K562 (cell line): ENCODE data around the gene FCGBP. TPM values are rescaled to one million over a fixed set of nuclear protein-coding genes. Genes with fewer than 3 reads are reported as not detected.

ENCODE experiments used
- ATAC-seq: fragments of 200-7000 bp; cut with Tn5 transposase; 3 replicates; pipeline ENCODE4 v1.9.1; 2020; ENCODE audit warnings: moderate library complexity
- BruUV-seq: library from RNA; stranded (reverse); fragments of 400-500 nt; replicated peaks from 2 replicates; lab custom pipeline; 2021; lab: Mats Ljungman, UMichigan
- CTCF ChIA-PET: fragments of 300-600 bp; formaldehyde crosslinking; extraction: SDS; loops from one replicate; lab custom pipeline; 2021; ENCODE audit warnings: low intra/inter-chr PET ratio; lab: Yijun Ruan, JAX
- POLR2A ChIA-PET: fragments of 300-600, 350-650 bp; sonication (Branson Sonifier 250); formaldehyde crosslinking; extraction: SDS; loops from one replicate; lab custom pipeline; 2021; ENCODE audit warnings: antibody characterized with exemption, inconsistent platforms; lab: Yijun Ruan, JAX
- DNase-seq, 4 experiments: peaks; one replicate each; pipeline versions ENCODE4 v3.0.0 to v3.0.0-alpha.2; 2011 to 2018; ENCODE audit warnings: low spot score in 3 of 4, mixed read lengths in 3 of 4; ENCODE audit errors: extremely low read depth in 1 of 4
- FAIRE-seq: peaks from 2 replicates; lab custom pipeline; 2011; peaks lifted over from hg19 to GRCh38; lab: Jason Lieb, UNC
- H2AFZ ChIP-seq: 2 replicates; pipeline ENCODE4 v1.6.0; 2011; ENCODE audit warnings: low read depth, low read length, control low read depth, inconsistent platforms
- H3K27ac ChIP-seq: fragments of 200-600 bp; 3 replicates; pipeline ENCODE4 v1.8.0; 2011; ENCODE audit warnings: low read depth, mild to moderate bottlenecking, control low read depth, inconsistent platforms, low read length, moderate library complexity, mixed read lengths; ENCODE audit errors: extremely low read depth
- H3K27me3 ChIP-seq, 2 experiments: fragments of 300-600 bp in 1 of 2; 2 replicates in 1 of 2; 3 replicates in 1 of 2; pipeline versions ENCODE4 v1.6.0 to v1.8.0; 2011; ENCODE audit warnings: inconsistent platforms in 2 of 2, low read length in 2 of 2, mild to moderate bottlenecking in 1 of 2, mixed read lengths in 1 of 2, moderate library complexity in 1 of 2; ENCODE audit not compliant: control insufficient read depth in 2 of 2, insufficient read depth in 2 of 2
- H3K36me3 ChIP-seq: fragments of 300-600 bp; 3 replicates; pipeline ENCODE4 v1.8.0; 2011; ENCODE audit warnings: mild to moderate bottlenecking, low read length, inconsistent platforms; ENCODE audit not compliant: control insufficient read depth, insufficient read depth
- H3K4me1 ChIP-seq, 2 experiments: fragments of 200-600 bp in 1 of 2; replicated peaks in 1 of 2; 2 replicates in 1 of 2; 3 replicates in 1 of 2; pipeline versions ENCODE4 v1.5.1 to v1.8.0; 2011; ENCODE audit warnings: inconsistent platforms in 2 of 2, low read length in 2 of 2, mild to moderate bottlenecking in 1 of 2, mixed read lengths in 1 of 2, moderate library complexity in 1 of 2; ENCODE audit not compliant: control insufficient read depth in 2 of 2, insufficient read depth in 2 of 2
- H3K4me2 ChIP-seq: 2 replicates; pipeline ENCODE4 v1.6.1; 2011; ENCODE audit warnings: low read length, control low read depth, inconsistent platforms, mixed read lengths; ENCODE audit not compliant: insufficient read depth
- H3K4me3 ChIP-seq: fragments of 200-600 bp; sonication (generic), shearing (Covaris generic); 2 replicates; pipeline ENCODE4 v1.5.1; 2016; ENCODE audit warnings: control low read depth, inconsistent platforms
- H3K79me2 ChIP-seq: fragments of 200-600 bp; 3 replicates; pipeline ENCODE4 v1.8.0; 2011; ENCODE audit warnings: low read length, inconsistent platforms; ENCODE audit not compliant: control insufficient read depth, insufficient read depth
- H3K9ac ChIP-seq, 2 experiments: 2 replicates each; pipeline versions ENCODE4 v1.6.0 to v1.6.1; 2011; ENCODE audit warnings: low read depth in 2 of 2, low read length in 2 of 2, control low read depth in 1 of 2, inconsistent platforms in 1 of 2, mild to moderate bottlenecking in 1 of 2, mixed read lengths in 1 of 2; ENCODE audit not compliant: insufficient read depth in 1 of 2
- H3K9me1 ChIP-seq: one replicate; pipeline ENCODE4 v1.6.0; 2011; ENCODE audit warnings: inconsistent platforms, mild to moderate bottlenecking, low read length, moderate library complexity; ENCODE audit not compliant: control insufficient read depth, insufficient read depth
- H3K9me3 ChIP-seq: replicated peaks from 2 replicates; pipeline ENCODE4 v1.5.1; 2011; ENCODE audit warnings: low read depth, low read length, inconsistent platforms; ENCODE audit not compliant: control insufficient read depth, insufficient read depth
- H4K20me1 ChIP-seq: replicated peaks from 2 replicates; pipeline ENCODE4 v1.6.1; 2011; ENCODE audit warnings: low read length, inconsistent platforms, mixed read lengths; ENCODE audit not compliant: control insufficient read depth, insufficient read depth
- CC2D1A ChIP-seq: fragments of 450-650 bp; IDR thresholded peaks from 2 replicates; pipeline ENCODE4 v1.6.1; 2017; ENCODE audit warnings: mild to moderate bottlenecking
- CREBBP ChIP-seq: IDR thresholded peaks from one replicate; pipeline ENCODE4 v1.6.1; 2012; ENCODE audit warnings: low read depth, mild to moderate bottlenecking, control low read depth, inconsistent platforms, low read length
- E2F6 ChIP-seq, 2 experiments: IDR thresholded peaks; 2 replicates each; pipeline ENCODE4 v1.6.1; 2011; ENCODE audit warnings: borderline replicate concordance in 1 of 2, control low read depth in 1 of 2, low read depth in 1 of 2, low read length in 1 of 2, mild to moderate bottlenecking in 1 of 2, mixed read lengths in 1 of 2, moderate library complexity in 1 of 2; ENCODE audit not compliant: insufficient read depth in 1 of 2, insufficient read length in 1 of 2, poor library complexity in 1 of 2, severe bottlenecking in 1 of 2; ENCODE audit errors: extremely low read depth in 1 of 2
- FOSL1 ChIP-seq: fragments of 200-800 bp; sonication (Bioruptor generic); conservative IDR thresholded peaks from 2 replicates; pipeline ENCODE4 v1.6.1; 2016; ENCODE audit warnings: missing genetic modification characterization, missing compliant biosample characterization
- GTF2A2 ChIP-seq: IDR thresholded peaks from 2 replicates; pipeline ENCODE4 v1.6.1; 2016; ENCODE audit warnings: mild to moderate bottlenecking, missing genetic modification characterization, missing compliant biosample characterization
- MTA3 ChIP-seq: fragments of 450-650 bp; formaldehyde crosslinking; IDR thresholded peaks from 2 replicates; pipeline ENCODE4 v1.6.1; 2017; ENCODE audit warnings: mild to moderate bottlenecking, borderline replicate concordance
- PTTG1 ChIP-seq: fragments of 450-650 bp; IDR thresholded peaks from 2 replicates; pipeline ENCODE4 v1.6.1; 2016; ENCODE audit warnings: low read depth, mild to moderate bottlenecking, missing genetic modification characterization, missing compliant biosample characterization
- RBM34 ChIP-seq: fragments of 200-400 bp; formaldehyde crosslinking; IDR thresholded peaks from 2 replicates; pipeline ENCODE4 v1.6.1; 2018; ENCODE audit warnings: low read length, borderline replicate concordance; ENCODE audit not compliant: insufficient read depth
- SIRT6 ChIP-seq: IDR thresholded peaks from one replicate; pipeline ENCODE4 v1.6.1; 2012; ENCODE audit warnings: low read depth, mild to moderate bottlenecking, control low read depth, inconsistent platforms, low read length, moderate library complexity
- ZFX ChIP-seq: sonication (generic); formaldehyde crosslinking; IDR thresholded peaks from 2 replicates; pipeline ENCODE4 v1.8.0; 2022; ENCODE audit warnings: mild to moderate bottlenecking, missing genetic modification reagents, moderate library complexity
- ZKSCAN3 ChIP-seq: fragments of 250-450 bp; sonication (Bioruptor Pico); IDR thresholded peaks from 2 replicates; pipeline ENCODE4 v1.4.0; 2020
- ZNF592 ChIP-seq: fragments of 450-650 bp; IDR thresholded peaks from 2 replicates; pipeline ENCODE4 v1.6.1; 2017; ENCODE audit warnings: antibody characterized with exemption, mild to moderate bottlenecking
- WGBS: fragments of 100-300 bp; shearing (Covaris generic); methylation state at CpG from one replicate; pipeline ENCODE4 v1.1.6; 2016; ENCODE audit warnings: low coverage, mixed read lengths; ENCODE audit not compliant: insufficient coverage; ENCODE audit errors: missing lambda C conversion rate; 5-methylcytosine and 5-hydroxymethylcytosine counted together
- in situ Hi-C: fragments of 300-500 bp; cut with MboI; formaldehyde crosslinking; loops from 4 replicates; pipeline ENCODE4 v1.15.0; 2018; ENCODE audit warnings: inconsistent platforms, mixed read lengths
- intact Hi-C: fragments of 100-400 bp; cut with micrococcal nuclease; formaldehyde crosslinking; loops from 2 replicates; pipeline ENCODE4 v1.14.2; 2022
- polyA plus RNA-seq, 8 experiments: library from polyadenylated mRNA; depleted of rRNA in 4 of 8; stranded (reverse) in 5 of 8; unstranded in 3 of 8; fragments of >200 nt; fragmentation: Nextera tagmentation in 2 of 8; fragmentation: Illumina TruSeq in 1 of 8; extraction: Ambion mirVana in 2 of 8; extraction: Trizol in 1 of 8; gene quantifications; 2 replicates each; pipeline versions ENCODE4 v1.2.1 to v1.2.3, GENCODE V29; 2011 to 2014; ENCODE audit warnings: inconsistent platforms in 1 of 8, missing spikeins in 1 of 8
- total RNA-seq, 7 experiments: library from RNA; depleted of rRNA in 6 of 7; stranded (reverse); fragments of >200 nt in 6 of 7; fragmentation: Illumina TruSeq in 2 of 7; extraction: Trizol in 2 of 7; gene quantifications; 2 replicates each; pipeline versions ENCODE4 v1.2.1 to v1.2.3, GENCODE V29; 2011 to 2021; ENCODE audit warnings: low replicate concordance in 1 of 7

Gene FCGBP
- total and polyA plus RNA-seq, 9 of the 15 experiments (the other 6 are each of a cell fraction or from before 2014, with no cell fraction given), result 0.01 to 1.5 (median 0.13) TPM; not detected in 4

GRCh38 chr19:39970425-39970674, 35.9 kb upstream of the FCGBP start (continued):
- TF ChIP-seq ZNF592 (peak; percentile 60; the same call in 1 of the 2 replicates), ZFX (no peak)
- TF ChIP-seq, all 486 proteins: peak for 11

- BruUV-seq, result no TSS peak
- intact Hi-C loops, result no loop called here
- ChIA-PET CTCF (no interaction called here), POLR2A (interaction anchor here (0.6 to 2.5 kb wide), 12 partner anchors 9 to 534 kb away, joined by 3 to 23 read pairs (median 4); partner anchors contain the start of genes FCGBP, RPS16 and ZNF546)
- Histone ChIP-seq H3K27ac (peak overlapping the region; percentile 87), H3K4me3 (peak overlapping the region; percentile 84), H3K9me3 (no peaks in the 10 kb centered on the region), H3K9me1 (no peaks in the 10 kb centered on the region), H3K79me2 (peaks cover 38% of the 10 kb centered on the region), H4K20me1 (no peaks in the 10 kb centered on the region), H3K4me2 (peak overlapping the region; percentile 95), H3K9ac (peak overlapping the region; percentile 94 to 97), H3K27me3 (no peaks in the 10 kb centered on the region), H3K36me3 (peaks cover 29% of the 10 kb centered on the region), H2AFZ (peak overlapping the region; percentile 86), H3K4me1 (peaks cover 15 to 23% of the 10 kb centered on the region in 2 experiments)
- 2% methylated on average over 13 of the region's 13 CpGs for WGBS
- DNase-seq (peak in 1 of 4 experiments; percentile 54), ATAC-seq (peak; percentile 11; the same call in 2 of the 3 replicates), FAIRE-seq (peak; percentile 55)
- in situ Hi-C loops, result no loop called here
- TF ChIP-seq GTF2A2 (tag), result no peak
- no peak for TF ChIP-seq ZKSCAN3
- no peak for TF ChIP-seq SIRT6
- peak; percentile 14 for TF ChIP-seq FOSL1 (tag)
- 0 out of 2 replicates have a peak, but pooled peaks have one; percentile 19 for TF ChIP-seq MTA3
- TF ChIP-seq E2F6 (IDR thresholded peaks at IDR 0.05; ENCODE audit: borderline replicate concordance in 1 of 2, extremely low read depth in 1 of 2, insufficient read depth in 1 of 2, insufficient read length in 1 of 2, low read depth in 1 of 2, low read length in 1 of 2, poor library complexity in 1 of 2, severe bottlenecking in 1 of 2), result no peak
- no peak for TF ChIP-seq PTTG1
- TF ChIP-seq RBM34, result no peak
- 0 out of 2 replicates have a peak, but pooled peaks have one; percentile 44 for TF ChIP-seq CC2D1A
- TF ChIP-seq CREBBP, result no peak
Measured at GRCh38 chr19:39969681-39970424, 35.4 kb upstream of the FCGBP start.
